ENCODE results near the gene PCYOX1L. TPM values are rescaled to one million over a fixed set of nuclear protein-coding genes. Genes with fewer than 3 reads are reported as not detected.
A peak's percentile ranks its signal among the peaks of the same experiment; 100 is the strongest.

PCYOX1L gene
- total RNA-seq, 1 donor, result 11.7 TPM

DNA sequence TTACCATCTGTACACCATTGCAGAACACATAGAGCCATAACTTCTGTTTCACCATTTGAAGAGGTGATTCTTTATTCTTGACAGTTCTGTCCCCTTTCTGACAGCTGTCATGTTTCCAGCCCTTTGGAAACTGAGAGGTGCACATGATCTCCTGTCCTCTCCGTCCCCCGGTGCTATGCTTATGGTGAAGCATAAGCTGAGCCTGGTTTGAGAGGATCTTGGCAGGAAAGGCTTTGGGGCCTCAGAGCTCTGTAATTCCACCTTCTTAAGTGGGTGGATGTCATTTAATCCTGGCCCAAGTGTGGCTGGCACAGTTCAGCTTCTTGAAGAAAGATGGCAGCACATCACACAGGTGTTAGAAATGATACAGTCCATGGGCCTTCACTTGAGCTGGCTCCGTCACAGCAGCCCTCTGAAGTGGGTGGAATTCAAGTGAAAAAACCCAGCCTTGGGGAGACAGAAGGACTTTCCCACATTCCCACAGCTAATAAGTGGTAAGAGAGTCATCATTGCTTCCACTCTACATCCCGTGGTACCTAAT lies 43.2 kb upstream of the PCYOX1L start:
- DNase-seq (ENCODE audit: low read depth), result no peak
- TF ChIP-seq, protein P1, sequence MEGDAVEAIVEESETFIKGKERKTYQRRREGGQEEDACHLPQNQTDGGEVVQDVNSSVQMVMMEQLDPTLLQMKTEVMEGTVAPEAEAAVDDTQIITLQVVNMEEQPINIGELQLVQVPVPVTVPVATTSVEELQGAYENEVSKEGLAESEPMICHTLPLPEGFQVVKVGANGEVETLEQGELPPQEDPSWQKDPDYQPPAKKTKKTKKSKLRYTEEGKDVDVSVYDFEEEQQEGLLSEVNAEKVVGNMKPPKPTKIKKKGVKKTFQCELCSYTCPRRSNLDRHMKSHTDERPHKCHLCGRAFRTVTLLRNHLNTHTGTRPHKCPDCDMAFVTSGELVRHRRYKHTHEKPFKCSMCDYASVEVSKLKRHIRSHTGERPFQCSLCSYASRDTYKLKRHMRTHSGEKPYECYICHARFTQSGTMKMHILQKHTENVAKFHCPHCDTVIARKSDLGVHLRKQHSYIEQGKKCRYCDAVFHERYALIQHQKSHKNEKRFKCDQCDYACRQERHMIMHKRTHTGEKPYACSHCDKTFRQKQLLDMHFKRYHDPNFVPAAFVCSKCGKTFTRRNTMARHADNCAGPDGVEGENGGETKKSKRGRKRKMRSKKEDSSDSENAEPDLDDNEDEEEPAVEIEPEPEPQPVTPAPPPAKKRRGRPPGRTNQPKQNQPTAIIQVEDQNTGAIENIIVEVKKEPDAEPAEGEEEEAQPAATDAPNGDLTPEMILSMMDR (IDR thresholded peaks at IDR 0.05; ENCODE audit: insufficient read depth, low read depth, low read length), result no peak
- H3K4me3 ChIP-seq (ENCODE audit: low read depth, low read length), result no peak overlapping the region

DNA sequence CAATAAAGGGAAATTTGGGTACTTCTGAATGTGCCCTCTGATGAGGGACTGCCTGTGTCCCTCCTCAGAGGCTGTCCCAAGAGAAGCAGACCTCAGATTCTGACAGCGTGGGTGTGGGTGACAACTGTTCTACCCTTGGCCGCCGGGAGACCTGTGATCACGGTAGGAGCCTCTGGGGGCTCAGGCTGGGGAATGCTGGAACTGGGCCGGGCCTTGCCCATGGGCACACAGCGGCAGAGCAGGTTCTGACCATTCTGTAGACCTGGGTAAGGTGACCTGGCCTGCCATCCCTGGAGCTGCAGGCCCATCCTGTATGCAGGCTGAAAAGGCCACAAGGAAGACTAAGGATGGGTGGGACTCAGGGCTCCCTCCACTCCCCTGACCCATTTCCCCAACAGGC lies 42.1 kb upstream of the PCYOX1L start:
- TF ChIP-seq, protein P1 (IDR thresholded peaks at IDR 0.05; ENCODE audit: insufficient read depth, low read depth, low read length), result no peak
- DNase-seq (ENCODE audit: low read depth), result no peak
- no peak overlapping the region for H3K4me3 ChIP-seq (ENCODE audit: low read depth, low read length)

DNA sequence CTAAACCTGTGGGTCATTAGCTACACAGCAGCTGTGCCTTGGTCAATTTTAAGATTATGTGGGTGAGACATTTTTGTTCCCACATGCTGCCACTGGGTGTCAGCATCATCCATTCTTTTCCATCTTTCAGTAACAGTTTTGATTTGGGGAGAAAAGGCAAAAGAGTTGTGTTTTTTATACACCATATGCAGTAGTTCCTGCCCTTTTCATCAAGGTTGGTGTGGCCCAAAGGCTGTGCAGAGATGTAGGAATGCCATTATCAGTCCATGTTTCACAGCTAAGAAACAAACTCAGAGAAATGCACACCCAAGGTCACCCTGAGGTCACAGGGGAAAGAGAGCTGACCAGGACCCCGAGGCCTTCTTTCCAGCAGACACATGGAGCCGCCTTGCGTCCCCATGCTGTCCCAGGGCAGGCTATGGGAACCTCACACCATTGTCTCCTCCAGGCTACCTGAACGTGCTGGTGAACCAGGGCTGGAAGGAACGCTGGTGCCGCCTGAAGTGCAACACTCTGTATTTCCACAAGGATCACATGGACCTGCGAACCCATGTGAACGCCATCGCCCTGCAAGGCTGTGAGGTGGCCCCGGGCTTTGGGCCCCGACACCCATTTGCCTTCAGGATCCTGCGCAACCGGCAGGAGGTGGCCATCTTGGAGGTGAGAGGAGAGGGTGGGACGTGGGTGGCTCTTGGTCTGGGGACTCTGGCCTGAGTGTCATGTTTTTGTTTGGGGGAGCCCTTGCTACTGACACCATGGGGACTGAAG lies 40.4 kb upstream of the PCYOX1L start:
- H3K4me3 ChIP-seq (ENCODE audit: low read depth, low read length), result no peak overlapping the region
- peak; percentile 58 for DNase-seq (ENCODE audit: low read depth)
- TF ChIP-seq, protein P1 (IDR thresholded peaks at IDR 0.05; ENCODE audit: insufficient read depth, low read depth, low read length), result peak; percentile 73

DNA sequence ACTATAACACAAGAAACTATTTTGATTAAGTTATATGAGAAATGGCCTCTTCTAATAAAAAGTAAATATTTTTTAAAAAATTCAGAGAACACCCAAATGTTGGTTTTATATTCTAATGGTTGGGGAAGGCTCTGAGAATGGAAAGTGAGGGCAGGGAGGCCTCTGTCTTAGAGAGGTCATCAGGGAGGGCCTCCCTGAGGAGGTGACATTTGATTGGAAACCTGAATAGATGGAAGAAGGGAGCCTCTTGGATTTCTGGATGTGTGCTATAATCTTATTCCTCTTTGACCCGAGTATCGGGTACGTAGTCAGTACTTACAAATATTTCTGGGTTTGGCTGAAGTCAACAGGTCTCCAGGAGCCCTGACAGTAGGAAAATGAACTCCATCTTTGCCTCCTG lies 38.7 kb upstream of the PCYOX1L start:
- no peak for DNase-seq (ENCODE audit: low read depth)
- TF ChIP-seq, protein P1 (IDR thresholded peaks at IDR 0.05; ENCODE audit: insufficient read depth, low read depth, low read length), result no peak
- H3K4me3 ChIP-seq (ENCODE audit: low read depth, low read length), result no peak overlapping the region

DNA sequence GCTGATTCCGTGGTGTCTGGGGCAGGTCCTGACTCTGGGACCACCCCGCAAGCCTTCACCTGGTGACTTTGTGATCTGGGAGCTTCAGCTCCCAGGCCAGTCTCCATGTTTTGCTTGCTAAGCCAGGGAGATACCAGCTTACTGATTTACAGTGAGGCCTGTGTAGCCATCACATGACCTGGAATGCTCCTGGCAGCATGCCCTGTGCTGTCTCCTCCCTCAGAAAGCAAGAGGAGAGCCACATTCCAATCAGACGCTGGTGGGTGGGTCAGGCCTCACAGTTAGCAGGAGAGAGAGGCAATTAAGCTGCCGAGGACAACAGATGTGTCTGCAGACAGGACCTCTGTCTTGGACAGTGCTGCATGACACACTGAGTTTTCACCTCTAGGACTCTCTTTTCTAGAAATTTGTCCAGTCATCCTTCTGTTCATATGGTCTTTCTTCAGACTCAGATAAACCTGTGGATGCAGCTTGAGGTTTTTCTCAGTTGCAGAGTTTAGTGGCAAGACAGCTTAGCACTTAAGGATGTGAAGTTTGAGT lies 37.0 kb upstream of the PCYOX1L start:
- no peak overlapping the region for H3K4me3 ChIP-seq (ENCODE audit: low read depth, low read length)
- DNase-seq (ENCODE audit: low read depth), result peak; percentile 97
- TF ChIP-seq, protein P1 (IDR thresholded peaks at IDR 0.05; ENCODE audit: insufficient read depth, low read depth, low read length), result no peak

DNA sequence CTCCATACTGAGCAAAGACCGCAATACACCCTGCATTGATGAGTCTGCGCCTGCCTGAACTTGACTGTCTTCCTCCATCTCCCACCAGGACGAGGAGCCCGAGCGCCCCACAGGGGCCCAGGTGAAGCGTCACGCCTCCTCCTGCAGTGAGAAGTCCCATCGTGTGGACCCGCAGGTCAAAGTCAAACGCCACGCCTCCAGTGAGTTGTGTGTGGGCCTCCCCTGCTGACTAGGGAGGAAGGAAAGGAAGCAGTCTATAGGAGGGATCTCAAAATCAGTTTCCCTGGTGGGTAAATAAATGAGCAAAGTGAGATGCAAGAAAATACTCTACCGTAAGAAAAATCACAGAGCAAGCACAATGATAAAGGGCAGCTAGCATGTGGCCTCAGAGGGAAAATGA lies 35.3 kb upstream of the PCYOX1L start:
- TF ChIP-seq, protein P1 (IDR thresholded peaks at IDR 0.05; ENCODE audit: insufficient read depth, low read depth, low read length), result no peak
- H3K4me3 ChIP-seq (ENCODE audit: low read depth, low read length), result no peak overlapping the region

More for the DNA sequence above, 35.3 kb upstream of the PCYOX1L start:
- DNase-seq (ENCODE audit: low read depth), result no peak

Data from fibroblast of villous mesenchyme (primary cell).